GM23338 (cell line): ENCODE data around the gene CENPP. TPM values are rescaled to one million over a fixed set of nuclear protein-coding genes. Genes with fewer than 3 reads are reported as not detected.
A peak's percentile ranks its signal among the peaks of the same experiment; 100 is the strongest.

Experiments
- ATAC-seq: fragments of 200-7000 bp; cut with Tn5 transposase; 3 replicates; pipeline ENCODE4 v1.9.1; 2020
- DNase-seq: peaks from one replicate; pipeline ENCODE4 v3.0.0-alpha.2; 2015; ENCODE audit warnings: low spot score
- H2AFZ ChIP-seq: fragments of 200-600 bp; sonication (generic); 2 replicates; pipeline ENCODE4 v1.8.0; 2016; ENCODE audit warnings: antibody characterized with exemption, mild to moderate bottlenecking, moderate library complexity
- H3F3A ChIP-seq: fragments of 200-600 bp; sonication (generic); replicated peaks from 2 replicates; pipeline ENCODE4 v1.8.0; 2017; ENCODE audit warnings: antibody characterized with exemption, mixed run types, low read depth
- H3K27ac ChIP-seq: fragments of 200-600 bp; sonication (generic); 2 replicates; pipeline ENCODE4 v1.6.1; 2016; ENCODE audit warnings: low read depth
- H3K27me3 ChIP-seq: fragments of 200-600 bp; sonication (generic); 2 replicates; pipeline ENCODE4 v1.8.0; 2016; ENCODE audit warnings: mild to moderate bottlenecking, mixed run types, moderate library complexity; ENCODE audit not compliant: insufficient read depth
- H3K36me3 ChIP-seq: fragments of 200-600 bp; sonication (generic); 2 replicates; pipeline ENCODE4 v1.8.0; 2016; ENCODE audit warnings: mild to moderate bottlenecking; ENCODE audit not compliant: insufficient read depth
- H3K4me1 ChIP-seq: fragments of 200-600 bp; sonication (generic); 2 replicates; pipeline ENCODE4 v1.8.0; 2016; ENCODE audit warnings: mild to moderate bottlenecking, moderate library complexity; ENCODE audit not compliant: insufficient read depth
- H3K4me2 ChIP-seq: fragments of 200-600 bp; sonication (generic); 2 replicates; pipeline ENCODE4 v1.7.1; 2017; ENCODE audit warnings: mixed run types
- H3K4me3 ChIP-seq: fragments of 200-600 bp; sonication (generic); 2 replicates; pipeline ENCODE4 v1.6.1; 2016; ENCODE audit warnings: mixed run types
- H3K79me2 ChIP-seq: fragments of 200-600 bp; sonication (generic); replicated peaks from 2 replicates; pipeline ENCODE4 v1.8.0; 2017; ENCODE audit warnings: mild to moderate bottlenecking; ENCODE audit not compliant: insufficient read depth
- H3K9me2 ChIP-seq: fragments of 200-600 bp; sonication (generic); 2 replicates; pipeline ENCODE4 v1.8.0; 2017; ENCODE audit not compliant: insufficient read depth
- H4K20me1 ChIP-seq: fragments of 200-600 bp; sonication (generic); replicated peaks from 2 replicates; pipeline ENCODE4 v1.8.0; 2017; ENCODE audit warnings: mild to moderate bottlenecking; ENCODE audit not compliant: insufficient read depth
- H3K27ac Mint-ChIP-seq: 2 replicates; pipeline ENCODE4 v1.8.0; 2020; ENCODE audit warnings: inconsistent platforms, mild to moderate bottlenecking, moderate library complexity, mixed read lengths
- H3K27me3 Mint-ChIP-seq: 3 replicates; pipeline ENCODE4 v1.8.0; 2022; ENCODE audit warnings: low read depth, mild to moderate bottlenecking, moderate library complexity, mixed read lengths, inconsistent platforms; ENCODE audit not compliant: insufficient read depth, poor library complexity
- H3K36me3 Mint-ChIP-seq: 3 replicates; pipeline ENCODE4 v1.8.0; 2021; ENCODE audit warnings: low read depth, mild to moderate bottlenecking, inconsistent platforms, moderate library complexity, mixed read lengths
- H3K4me1 Mint-ChIP-seq: 3 replicates; pipeline ENCODE4 v1.8.0; 2020; ENCODE audit warnings: mild to moderate bottlenecking, inconsistent platforms, mixed read lengths
- H3K4me3 Mint-ChIP-seq: 3 replicates; pipeline ENCODE4 v1.8.0; 2021; ENCODE audit warnings: moderate library complexity, mild to moderate bottlenecking, inconsistent platforms, mixed read lengths
- H3K9me3 Mint-ChIP-seq: 3 replicates; pipeline ENCODE4 v1.8.0; 2020; ENCODE audit warnings: moderate library complexity, mild to moderate bottlenecking, inconsistent platforms, mixed read lengths
- EZH2 ChIP-seq: fragments of 200-600 bp; sonication (generic); IDR thresholded peaks from one replicate; pipeline ENCODE4 v1.8.0; 2017; ENCODE audit warnings: antibody characterized with exemption, mild to moderate bottlenecking, low read depth; ENCODE audit not compliant: unreplicated experiment
- EZH2phosphoT487 ChIP-seq: fragments of 200-600 bp; sonication (generic); IDR thresholded peaks from one replicate; pipeline ENCODE4 v1.8.1; 2018; ENCODE audit warnings: antibody characterized with exemption; ENCODE audit not compliant: unreplicated experiment
- NANOG ChIP-seq: IDR thresholded peaks from 2 replicates; pipeline ENCODE4 v1.6.1; 2016; ENCODE audit warnings: antibody characterized with exemption, borderline replicate concordance
- STAT1 ChIP-seq: IDR thresholded peaks from one replicate; pipeline ENCODE4 v1.6.1; 2016; ENCODE audit warnings: antibody characterized with exemption; ENCODE audit not compliant: unreplicated experiment
- polyA plus RNA-seq: library from polyadenylated mRNA; unstranded; fragments of >200 nt; fragmentation: Nextera tagmentation; extraction: Ambion mirVana; gene quantifications from 2 replicates; pipeline ENCODE4 v1.2.1, GENCODE V29; 2016
- total RNA-seq: library from RNA; depleted of rRNA; stranded (reverse); fragments of >200 nt; shearing (Covaris generic); gene quantifications from 2 replicates; pipeline ENCODE4 v1.2.3, GENCODE V29; 2014
- TF ChIP-seq, protein P1 (sequence below): IDR thresholded peaks from one replicate; pipeline ENCODE4 v1.6.1; 2018; ENCODE audit warnings: antibody characterized with exemption; ENCODE audit not compliant: unreplicated experiment
- TF ChIP-seq, protein P2 (sequence below): IDR thresholded peaks from 2 replicates; pipeline ENCODE4 v1.6.1; 2016; ENCODE audit warnings: antibody characterized with exemption
- TF ChIP-seq, protein P3 (sequence below), 2 experiments: fragments of 200-600 bp in 1 of 2; sonication (generic) in 1 of 2; conservative IDR thresholded peaks; 2 replicates each; pipeline versions ENCODE4 v1.5.1 to v1.6.1; 2016 to 2017; ENCODE audit warnings: antibody characterized with exemption in 2 of 2, low read depth in 2 of 2, mild to moderate bottlenecking in 2 of 2, moderate library complexity in 1 of 2
- TF ChIP-seq, protein P4 (sequence below): fragments of 250-450 bp; sonication (Bioruptor Pico); IDR thresholded peaks from 2 replicates; pipeline ENCODE4 v1.5.0; 2020; ENCODE audit warnings: mild to moderate bottlenecking, moderate library complexity

The CENPP gene
- total and polyA plus RNA-seq, 2 experiments from 2014 or later = 11.0 to 12.6 TPM

DNA sequence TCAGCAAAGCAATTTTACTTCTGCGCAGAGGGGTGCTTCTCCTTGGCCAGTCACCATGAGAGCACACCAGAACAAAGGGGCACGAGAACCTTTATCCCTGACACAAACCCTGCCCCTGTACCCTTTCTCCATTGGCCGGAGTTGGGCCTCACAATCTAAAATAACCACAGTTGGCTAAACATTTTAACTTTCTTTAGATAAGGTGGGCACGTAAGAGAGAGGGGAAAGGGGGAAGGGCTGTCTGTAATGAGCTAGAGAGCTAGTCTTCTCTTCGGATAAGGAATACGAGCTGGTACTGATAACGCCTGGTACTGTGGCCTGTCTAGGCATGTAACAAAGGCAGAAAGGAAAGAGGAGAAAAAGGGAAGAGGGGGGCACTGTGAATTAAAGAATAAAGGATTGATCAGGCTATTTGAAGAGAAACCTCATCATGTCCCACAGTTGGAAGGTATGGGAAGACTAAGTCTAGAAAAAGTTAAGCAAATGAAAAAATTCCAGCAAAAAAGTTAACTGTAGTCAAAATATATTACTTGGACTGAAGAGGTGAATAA, 30.4 kb upstream of the CENPP start (continued):
- TF ChIP-seq, protein P1, sequence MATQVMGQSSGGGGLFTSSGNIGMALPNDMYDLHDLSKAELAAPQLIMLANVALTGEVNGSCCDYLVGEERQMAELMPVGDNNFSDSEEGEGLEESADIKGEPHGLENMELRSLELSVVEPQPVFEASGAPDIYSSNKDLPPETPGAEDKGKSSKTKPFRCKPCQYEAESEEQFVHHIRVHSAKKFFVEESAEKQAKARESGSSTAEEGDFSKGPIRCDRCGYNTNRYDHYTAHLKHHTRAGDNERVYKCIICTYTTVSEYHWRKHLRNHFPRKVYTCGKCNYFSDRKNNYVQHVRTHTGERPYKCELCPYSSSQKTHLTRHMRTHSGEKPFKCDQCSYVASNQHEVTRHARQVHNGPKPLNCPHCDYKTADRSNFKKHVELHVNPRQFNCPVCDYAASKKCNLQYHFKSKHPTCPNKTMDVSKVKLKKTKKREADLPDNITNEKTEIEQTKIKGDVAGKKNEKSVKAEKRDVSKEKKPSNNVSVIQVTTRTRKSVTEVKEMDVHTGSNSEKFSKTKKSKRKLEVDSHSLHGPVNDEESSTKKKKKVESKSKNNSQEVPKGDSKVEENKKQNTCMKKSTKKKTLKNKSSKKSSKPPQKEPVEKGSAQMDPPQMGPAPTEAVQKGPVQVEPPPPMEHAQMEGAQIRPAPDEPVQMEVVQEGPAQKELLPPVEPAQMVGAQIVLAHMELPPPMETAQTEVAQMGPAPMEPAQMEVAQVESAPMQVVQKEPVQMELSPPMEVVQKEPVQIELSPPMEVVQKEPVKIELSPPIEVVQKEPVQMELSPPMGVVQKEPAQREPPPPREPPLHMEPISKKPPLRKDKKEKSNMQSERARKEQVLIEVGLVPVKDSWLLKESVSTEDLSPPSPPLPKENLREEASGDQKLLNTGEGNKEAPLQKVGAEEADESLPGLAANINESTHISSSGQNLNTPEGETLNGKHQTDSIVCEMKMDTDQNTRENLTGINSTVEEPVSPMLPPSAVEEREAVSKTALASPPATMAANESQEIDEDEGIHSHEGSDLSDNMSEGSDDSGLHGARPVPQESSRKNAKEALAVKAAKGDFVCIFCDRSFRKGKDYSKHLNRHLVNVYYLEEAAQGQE = no peak
- TF ChIP-seq STAT1 (no peak), EZH2 (no peak), EZH2phosphoT487 (no peak), NANOG (no peak)
- TF ChIP-seq, protein P2, sequence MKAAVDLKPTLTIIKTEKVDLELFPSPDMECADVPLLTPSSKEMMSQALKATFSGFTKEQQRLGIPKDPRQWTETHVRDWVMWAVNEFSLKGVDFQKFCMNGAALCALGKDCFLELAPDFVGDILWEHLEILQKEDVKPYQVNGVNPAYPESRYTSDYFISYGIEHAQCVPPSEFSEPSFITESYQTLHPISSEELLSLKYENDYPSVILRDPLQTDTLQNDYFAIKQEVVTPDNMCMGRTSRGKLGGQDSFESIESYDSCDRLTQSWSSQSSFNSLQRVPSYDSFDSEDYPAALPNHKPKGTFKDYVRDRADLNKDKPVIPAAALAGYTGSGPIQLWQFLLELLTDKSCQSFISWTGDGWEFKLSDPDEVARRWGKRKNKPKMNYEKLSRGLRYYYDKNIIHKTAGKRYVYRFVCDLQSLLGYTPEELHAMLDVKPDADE = no peak
- TF ChIP-seq, protein P3, sequence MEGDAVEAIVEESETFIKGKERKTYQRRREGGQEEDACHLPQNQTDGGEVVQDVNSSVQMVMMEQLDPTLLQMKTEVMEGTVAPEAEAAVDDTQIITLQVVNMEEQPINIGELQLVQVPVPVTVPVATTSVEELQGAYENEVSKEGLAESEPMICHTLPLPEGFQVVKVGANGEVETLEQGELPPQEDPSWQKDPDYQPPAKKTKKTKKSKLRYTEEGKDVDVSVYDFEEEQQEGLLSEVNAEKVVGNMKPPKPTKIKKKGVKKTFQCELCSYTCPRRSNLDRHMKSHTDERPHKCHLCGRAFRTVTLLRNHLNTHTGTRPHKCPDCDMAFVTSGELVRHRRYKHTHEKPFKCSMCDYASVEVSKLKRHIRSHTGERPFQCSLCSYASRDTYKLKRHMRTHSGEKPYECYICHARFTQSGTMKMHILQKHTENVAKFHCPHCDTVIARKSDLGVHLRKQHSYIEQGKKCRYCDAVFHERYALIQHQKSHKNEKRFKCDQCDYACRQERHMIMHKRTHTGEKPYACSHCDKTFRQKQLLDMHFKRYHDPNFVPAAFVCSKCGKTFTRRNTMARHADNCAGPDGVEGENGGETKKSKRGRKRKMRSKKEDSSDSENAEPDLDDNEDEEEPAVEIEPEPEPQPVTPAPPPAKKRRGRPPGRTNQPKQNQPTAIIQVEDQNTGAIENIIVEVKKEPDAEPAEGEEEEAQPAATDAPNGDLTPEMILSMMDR (conservative IDR thresholded peaks at IDR 0.05; ENCODE audit: low read depth in 2 of 2) = no peak

DNA sequence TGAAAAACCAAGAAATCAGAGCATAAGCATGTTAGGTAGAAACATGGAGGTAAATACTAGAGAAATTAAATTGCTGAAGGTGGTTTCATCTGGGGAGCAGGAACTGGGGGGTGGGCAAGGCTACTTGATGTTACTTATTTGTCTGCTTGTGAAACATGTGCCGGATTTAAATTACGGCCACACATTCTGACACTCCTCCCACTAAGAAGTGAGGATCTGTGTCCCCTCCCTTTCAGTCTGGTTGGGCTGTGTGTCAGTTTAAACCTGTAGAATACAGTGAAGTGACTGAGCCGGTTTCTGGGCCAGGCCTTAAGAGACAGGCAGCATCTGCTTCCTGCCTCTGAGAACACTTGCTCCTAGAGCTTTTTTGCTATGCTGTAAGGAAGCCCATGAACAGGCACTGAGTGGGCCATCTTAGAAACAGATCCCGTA, 29.9 kb upstream of the CENPP start:
- 0 out of 2 replicates have a peak, but pooled peaks cover 3% of the 10 kb centered on the region for H3F3A ChIP-seq
- no peaks in the 10 kb centered on the region for H3K27me3 ChIP-seq
- Mint-ChIP-seq H3K4me3 (no peak overlapping the region), H3K9me3 (peaks cover 2% of the 10 kb centered on the region; the same call in 2 of the 3 replicates), H3K4me1 (peaks cover 17% of the 10 kb centered on the region), H3K36me3 (peaks cover 60% of the 10 kb centered on the region), H3K27me3 (peaks cover 10% of the 10 kb centered on the region), H3K27ac (peak overlapping the region; percentile 39; the same call in 1 of the 2 replicates)
- peaks cover 13% of the 10 kb centered on the region; the same call in 1 of the 2 replicates for H3K4me1 ChIP-seq
- no peak overlapping the region for H2AFZ ChIP-seq
- no peak for ATAC-seq
- peak overlapping the region; percentile 67; the same call in 1 of the 2 replicates for H3K27ac ChIP-seq
- H3K79me2 ChIP-seq = peaks cover 29% of the 10 kb centered on the region
- H3K9me2 ChIP-seq = no peaks in the 10 kb centered on the region
- no peak overlapping the region for H3K4me3 ChIP-seq
- H3K36me3 ChIP-seq = peaks cover 43% of the 10 kb centered on the region
- no peaks in the 10 kb centered on the region; the same call in 1 of the 2 replicates for H4K20me1 ChIP-seq
- no peak overlapping the region for H3K4me2 ChIP-seq
- DNase-seq = peak; percentile 24
- TF ChIP-seq, protein P4, sequence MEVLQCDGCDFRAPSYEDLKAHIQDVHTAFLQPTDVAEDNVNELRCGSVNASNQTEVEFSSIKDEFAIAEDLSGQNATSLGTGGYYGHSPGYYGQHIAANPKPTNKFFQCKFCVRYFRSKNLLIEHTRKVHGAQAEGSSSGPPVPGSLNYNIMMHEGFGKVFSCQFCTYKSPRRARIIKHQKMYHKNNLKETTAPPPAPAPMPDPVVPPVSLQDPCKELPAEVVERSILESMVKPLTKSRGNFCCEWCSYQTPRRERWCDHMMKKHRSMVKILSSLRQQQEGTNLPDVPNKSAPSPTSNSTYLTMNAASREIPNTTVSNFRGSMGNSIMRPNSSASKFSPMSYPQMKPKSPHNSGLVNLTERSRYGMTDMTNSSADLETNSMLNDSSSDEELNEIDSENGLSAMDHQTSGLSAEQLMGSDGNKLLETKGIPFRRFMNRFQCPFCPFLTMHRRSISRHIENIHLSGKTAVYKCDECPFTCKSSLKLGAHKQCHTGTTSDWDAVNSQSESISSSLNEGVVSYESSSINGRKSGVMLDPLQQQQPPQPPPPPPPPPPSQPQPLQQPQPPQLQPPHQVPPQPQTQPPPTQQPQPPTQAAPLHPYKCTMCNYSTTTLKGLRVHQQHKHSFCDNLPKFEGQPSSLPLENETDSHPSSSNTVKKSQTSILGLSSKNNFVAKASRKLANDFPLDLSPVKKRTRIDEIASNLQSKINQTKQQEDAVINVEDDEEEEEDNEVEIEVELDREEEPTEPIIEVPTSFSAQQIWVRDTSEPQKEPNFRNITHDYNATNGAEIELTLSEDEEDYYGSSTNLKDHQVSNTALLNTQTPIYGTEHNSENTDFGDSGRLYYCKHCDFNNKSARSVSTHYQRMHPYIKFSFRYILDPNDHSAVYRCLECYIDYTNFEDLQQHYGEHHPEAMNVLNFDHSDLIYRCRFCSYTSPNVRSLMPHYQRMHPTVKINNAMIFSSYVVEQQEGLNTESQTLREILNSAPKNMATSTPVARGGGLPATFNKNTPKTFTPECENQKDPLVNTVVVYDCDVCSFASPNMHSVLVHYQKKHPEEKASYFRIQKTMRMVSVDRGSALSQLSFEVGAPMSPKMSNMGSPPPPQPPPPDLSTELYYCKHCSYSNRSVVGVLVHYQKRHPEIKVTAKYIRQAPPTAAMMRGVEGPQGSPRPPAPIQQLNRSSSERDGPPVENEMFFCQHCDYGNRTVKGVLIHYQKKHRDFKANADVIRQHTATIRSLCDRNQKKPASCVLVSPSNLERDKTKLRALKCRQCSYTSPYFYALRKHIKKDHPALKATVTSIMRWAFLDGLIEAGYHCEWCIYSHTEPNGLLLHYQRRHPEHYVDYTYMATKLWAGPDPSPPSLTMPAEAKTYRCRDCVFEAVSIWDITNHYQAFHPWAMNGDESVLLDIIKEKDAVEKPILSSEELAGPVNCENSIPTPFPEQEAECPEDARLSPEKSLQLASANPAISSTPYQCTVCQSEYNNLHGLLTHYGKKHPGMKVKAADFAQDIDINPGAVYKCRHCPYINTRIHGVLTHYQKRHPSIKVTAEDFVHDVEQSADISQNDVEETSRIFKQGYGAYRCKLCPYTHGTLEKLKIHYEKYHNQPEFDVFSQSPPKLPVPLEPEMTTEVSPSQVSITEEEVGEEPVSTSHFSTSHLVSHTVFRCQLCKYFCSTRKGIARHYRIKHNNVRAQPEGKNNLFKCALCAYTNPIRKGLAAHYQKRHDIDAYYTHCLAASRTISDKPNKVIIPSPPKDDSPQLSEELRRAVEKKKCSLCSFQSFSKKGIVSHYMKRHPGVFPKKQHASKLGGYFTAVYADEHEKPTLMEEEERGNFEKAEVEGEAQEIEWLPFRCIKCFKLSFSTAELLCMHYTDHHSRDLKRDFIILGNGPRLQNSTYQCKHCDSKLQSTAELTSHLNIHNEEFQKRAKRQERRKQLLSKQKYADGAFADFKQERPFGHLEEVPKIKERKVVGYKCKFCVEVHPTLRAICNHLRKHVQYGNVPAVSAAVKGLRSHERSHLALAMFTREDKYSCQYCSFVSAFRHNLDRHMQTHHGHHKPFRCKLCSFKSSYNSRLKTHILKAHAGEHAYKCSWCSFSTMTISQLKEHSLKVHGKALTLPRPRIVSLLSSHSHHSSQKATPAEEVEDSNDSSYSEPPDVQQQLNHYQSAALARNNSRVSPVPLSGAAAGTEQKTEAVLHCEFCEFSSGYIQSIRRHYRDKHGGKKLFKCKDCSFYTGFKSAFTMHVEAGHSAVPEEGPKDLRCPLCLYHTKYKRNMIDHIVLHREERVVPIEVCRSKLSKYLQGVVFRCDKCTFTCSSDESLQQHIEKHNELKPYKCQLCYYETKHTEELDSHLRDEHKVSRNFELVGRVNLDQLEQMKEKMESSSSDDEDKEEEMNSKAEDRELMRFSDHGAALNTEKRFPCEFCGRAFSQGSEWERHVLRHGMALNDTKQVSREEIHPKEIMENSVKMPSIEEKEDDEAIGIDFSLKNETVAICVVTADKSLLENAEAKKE = no peak
- TF ChIP-seq STAT1 (no peak), EZH2 (no peak)
- TF ChIP-seq, protein P2 = no peak
